WTC11 (cell line): ENCODE measurements around the gene KRTAP10-7.

Experiments
- ESRRA ChIP-seq: sonication (generic); formaldehyde crosslinking; IDR thresholded peaks from 2 replicates; pipeline ENCODE4 v1.8.1; 2022; ENCODE audit warnings: mild to moderate bottlenecking, missing genetic modification reagents, borderline replicate concordance
- FOXK1 ChIP-seq: sonication (generic); formaldehyde crosslinking; IDR thresholded peaks from 2 replicates; pipeline ENCODE4 v1.8.0; 2022; ENCODE audit warnings: mild to moderate bottlenecking, moderate library complexity, missing genetic modification reagents
- TEAD4 ChIP-seq: sonication (generic); formaldehyde crosslinking; IDR thresholded peaks from 2 replicates; pipeline ENCODE4 v1.8.0; 2022; ENCODE audit warnings: mild to moderate bottlenecking, missing genetic modification reagents
- TF ChIP-seq, protein P1 (sequence below): fragments of 200-600 bp; IDR thresholded peaks from 2 replicates; pipeline ENCODE4 v1.8.0; 2022; ENCODE audit warnings: antibody characterized with exemption
- TF ChIP-seq, protein P2 (sequence below): sonication (generic); formaldehyde crosslinking; IDR thresholded peaks from 2 replicates; pipeline ENCODE4 v1.8.1; 2023; ENCODE audit warnings: mild to moderate bottlenecking, missing genetic modification reagents, borderline replicate concordance
- TF ChIP-seq, protein P3 (sequence below): sonication (generic); formaldehyde crosslinking; IDR thresholded peaks from 2 replicates; pipeline ENCODE4 v1.8.0; 2022; ENCODE audit warnings: mild to moderate bottlenecking, missing genetic modification reagents
- TF ChIP-seq, protein P4 (sequence below): sonication (generic); formaldehyde crosslinking; conservative IDR thresholded peaks from 2 replicates; pipeline ENCODE4 v1.8.1; 2023; ENCODE audit warnings: mild to moderate bottlenecking, low read depth, missing genetic modification reagents, moderate library complexity
- TF ChIP-seq, protein P5 (sequence below): sonication (generic); formaldehyde crosslinking; IDR thresholded peaks from 2 replicates; pipeline ENCODE4 v1.8.1; 2022; ENCODE audit warnings: mild to moderate bottlenecking, missing genetic modification reagents, moderate library complexity, borderline replicate concordance
- TF ChIP-seq, protein P6 (sequence below): sonication (generic); formaldehyde crosslinking; IDR thresholded peaks from 2 replicates; pipeline ENCODE4 v1.8.1; 2023; ENCODE audit warnings: mild to moderate bottlenecking, missing genetic modification reagents, moderate library complexity
- TF ChIP-seq, protein P7 (sequence below): sonication (generic); formaldehyde crosslinking; IDR thresholded peaks from 2 replicates; pipeline ENCODE4 v1.8.0; 2022; ENCODE audit warnings: mild to moderate bottlenecking, missing genetic modification reagents

DNA sequence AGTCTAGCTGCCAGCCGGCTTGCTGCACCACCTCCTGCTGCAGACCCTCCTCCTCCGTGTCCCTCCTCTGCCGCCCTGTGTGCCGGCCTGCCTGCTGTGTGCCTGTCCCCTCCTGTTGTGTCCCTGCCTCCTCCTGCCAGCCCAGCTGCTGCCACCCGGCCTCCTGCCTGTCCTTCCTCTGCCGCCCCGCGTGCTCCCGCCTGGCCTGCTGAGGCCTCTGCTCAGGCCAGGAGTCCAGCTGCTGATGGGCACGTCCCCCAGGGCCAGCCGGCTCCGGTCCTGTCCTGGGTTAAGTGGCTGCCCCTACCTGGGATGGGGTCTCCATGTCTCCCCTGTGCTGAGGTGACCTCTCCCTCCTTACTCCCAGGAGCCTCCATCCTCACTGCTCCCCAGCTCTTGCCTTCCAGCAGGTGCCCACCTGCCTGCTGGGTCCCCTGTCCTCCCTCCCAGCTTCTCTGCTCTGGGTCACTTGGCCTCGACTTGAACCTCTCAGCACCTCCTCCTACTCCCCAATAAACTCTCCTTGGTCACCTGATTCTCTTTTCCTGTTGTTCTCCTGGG is 12.4 kb downstream of the KRTAP10-7 start:
- TF ChIP-seq, protein P1, sequence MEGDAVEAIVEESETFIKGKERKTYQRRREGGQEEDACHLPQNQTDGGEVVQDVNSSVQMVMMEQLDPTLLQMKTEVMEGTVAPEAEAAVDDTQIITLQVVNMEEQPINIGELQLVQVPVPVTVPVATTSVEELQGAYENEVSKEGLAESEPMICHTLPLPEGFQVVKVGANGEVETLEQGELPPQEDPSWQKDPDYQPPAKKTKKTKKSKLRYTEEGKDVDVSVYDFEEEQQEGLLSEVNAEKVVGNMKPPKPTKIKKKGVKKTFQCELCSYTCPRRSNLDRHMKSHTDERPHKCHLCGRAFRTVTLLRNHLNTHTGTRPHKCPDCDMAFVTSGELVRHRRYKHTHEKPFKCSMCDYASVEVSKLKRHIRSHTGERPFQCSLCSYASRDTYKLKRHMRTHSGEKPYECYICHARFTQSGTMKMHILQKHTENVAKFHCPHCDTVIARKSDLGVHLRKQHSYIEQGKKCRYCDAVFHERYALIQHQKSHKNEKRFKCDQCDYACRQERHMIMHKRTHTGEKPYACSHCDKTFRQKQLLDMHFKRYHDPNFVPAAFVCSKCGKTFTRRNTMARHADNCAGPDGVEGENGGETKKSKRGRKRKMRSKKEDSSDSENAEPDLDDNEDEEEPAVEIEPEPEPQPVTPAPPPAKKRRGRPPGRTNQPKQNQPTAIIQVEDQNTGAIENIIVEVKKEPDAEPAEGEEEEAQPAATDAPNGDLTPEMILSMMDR, result no peak
- TF ChIP-seq ESRRA (CRISPR knock-in tag) (no peak), TEAD4 (CRISPR knock-in tag) (no peak), FOXK1 (CRISPR knock-in tag) (no peak)
- TF ChIP-seq, protein P2, sequence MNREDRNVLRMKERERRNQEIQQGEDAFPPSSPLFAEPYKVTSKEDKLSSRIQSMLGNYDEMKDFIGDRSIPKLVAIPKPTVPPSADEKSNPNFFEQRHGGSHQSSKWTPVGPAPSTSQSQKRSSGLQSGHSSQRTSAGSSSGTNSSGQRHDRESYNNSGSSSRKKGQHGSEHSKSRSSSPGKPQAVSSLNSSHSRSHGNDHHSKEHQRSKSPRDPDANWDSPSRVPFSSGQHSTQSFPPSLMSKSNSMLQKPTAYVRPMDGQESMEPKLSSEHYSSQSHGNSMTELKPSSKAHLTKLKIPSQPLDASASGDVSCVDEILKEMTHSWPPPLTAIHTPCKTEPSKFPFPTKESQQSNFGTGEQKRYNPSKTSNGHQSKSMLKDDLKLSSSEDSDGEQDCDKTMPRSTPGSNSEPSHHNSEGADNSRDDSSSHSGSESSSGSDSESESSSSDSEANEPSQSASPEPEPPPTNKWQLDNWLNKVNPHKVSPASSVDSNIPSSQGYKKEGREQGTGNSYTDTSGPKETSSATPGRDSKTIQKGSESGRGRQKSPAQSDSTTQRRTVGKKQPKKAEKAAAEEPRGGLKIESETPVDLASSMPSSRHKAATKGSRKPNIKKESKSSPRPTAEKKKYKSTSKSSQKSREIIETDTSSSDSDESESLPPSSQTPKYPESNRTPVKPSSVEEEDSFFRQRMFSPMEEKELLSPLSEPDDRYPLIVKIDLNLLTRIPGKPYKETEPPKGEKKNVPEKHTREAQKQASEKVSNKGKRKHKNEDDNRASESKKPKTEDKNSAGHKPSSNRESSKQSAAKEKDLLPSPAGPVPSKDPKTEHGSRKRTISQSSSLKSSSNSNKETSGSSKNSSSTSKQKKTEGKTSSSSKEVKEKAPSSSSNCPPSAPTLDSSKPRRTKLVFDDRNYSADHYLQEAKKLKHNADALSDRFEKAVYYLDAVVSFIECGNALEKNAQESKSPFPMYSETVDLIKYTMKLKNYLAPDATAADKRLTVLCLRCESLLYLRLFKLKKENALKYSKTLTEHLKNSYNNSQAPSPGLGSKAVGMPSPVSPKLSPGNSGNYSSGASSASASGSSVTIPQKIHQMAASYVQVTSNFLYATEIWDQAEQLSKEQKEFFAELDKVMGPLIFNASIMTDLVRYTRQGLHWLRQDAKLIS (CRISPR knock-in tag), result no peak
- TF ChIP-seq, protein P3, sequence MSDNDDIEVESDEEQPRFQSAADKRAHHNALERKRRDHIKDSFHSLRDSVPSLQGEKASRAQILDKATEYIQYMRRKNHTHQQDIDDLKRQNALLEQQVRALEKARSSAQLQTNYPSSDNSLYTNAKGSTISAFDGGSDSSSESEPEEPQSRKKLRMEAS, result no peak
- TF ChIP-seq, protein P4, sequence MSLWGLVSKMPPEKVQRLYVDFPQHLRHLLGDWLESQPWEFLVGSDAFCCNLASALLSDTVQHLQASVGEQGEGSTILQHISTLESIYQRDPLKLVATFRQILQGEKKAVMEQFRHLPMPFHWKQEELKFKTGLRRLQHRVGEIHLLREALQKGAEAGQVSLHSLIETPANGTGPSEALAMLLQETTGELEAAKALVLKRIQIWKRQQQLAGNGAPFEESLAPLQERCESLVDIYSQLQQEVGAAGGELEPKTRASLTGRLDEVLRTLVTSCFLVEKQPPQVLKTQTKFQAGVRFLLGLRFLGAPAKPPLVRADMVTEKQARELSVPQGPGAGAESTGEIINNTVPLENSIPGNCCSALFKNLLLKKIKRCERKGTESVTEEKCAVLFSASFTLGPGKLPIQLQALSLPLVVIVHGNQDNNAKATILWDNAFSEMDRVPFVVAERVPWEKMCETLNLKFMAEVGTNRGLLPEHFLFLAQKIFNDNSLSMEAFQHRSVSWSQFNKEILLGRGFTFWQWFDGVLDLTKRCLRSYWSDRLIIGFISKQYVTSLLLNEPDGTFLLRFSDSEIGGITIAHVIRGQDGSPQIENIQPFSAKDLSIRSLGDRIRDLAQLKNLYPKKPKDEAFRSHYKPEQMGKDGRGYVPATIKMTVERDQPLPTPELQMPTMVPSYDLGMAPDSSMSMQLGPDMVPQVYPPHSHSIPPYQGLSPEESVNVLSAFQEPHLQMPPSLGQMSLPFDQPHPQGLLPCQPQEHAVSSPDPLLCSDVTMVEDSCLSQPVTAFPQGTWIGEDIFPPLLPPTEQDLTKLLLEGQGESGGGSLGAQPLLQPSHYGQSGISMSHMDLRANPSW, result no peak
- TF ChIP-seq, protein P5, sequence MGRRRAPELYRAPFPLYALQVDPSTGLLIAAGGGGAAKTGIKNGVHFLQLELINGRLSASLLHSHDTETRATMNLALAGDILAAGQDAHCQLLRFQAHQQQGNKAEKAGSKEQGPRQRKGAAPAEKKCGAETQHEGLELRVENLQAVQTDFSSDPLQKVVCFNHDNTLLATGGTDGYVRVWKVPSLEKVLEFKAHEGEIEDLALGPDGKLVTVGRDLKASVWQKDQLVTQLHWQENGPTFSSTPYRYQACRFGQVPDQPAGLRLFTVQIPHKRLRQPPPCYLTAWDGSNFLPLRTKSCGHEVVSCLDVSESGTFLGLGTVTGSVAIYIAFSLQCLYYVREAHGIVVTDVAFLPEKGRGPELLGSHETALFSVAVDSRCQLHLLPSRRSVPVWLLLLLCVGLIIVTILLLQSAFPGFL (CRISPR knock-in tag), result no peak
- TF ChIP-seq, protein P6, sequence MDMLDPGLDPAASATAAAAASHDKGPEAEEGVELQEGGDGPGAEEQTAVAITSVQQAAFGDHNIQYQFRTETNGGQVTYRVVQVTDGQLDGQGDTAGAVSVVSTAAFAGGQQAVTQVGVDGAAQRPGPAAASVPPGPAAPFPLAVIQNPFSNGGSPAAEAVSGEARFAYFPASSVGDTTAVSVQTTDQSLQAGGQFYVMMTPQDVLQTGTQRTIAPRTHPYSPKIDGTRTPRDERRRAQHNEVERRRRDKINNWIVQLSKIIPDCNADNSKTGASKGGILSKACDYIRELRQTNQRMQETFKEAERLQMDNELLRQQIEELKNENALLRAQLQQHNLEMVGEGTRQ (CRISPR knock-in tag), result no peak
- TF ChIP-seq, protein P7, sequence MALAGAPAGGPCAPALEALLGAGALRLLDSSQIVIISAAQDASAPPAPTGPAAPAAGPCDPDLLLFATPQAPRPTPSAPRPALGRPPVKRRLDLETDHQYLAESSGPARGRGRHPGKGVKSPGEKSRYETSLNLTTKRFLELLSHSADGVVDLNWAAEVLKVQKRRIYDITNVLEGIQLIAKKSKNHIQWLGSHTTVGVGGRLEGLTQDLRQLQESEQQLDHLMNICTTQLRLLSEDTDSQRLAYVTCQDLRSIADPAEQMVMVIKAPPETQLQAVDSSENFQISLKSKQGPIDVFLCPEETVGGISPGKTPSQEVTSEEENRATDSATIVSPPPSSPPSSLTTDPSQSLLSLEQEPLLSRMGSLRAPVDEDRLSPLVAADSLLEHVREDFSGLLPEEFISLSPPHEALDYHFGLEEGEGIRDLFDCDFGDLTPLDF (CRISPR knock-in tag), result no peak
